Ovary (tissue), 3 donors: ENCODE results near the gene NOL9.

Source experiments
- POLR2A ChIP-seq: fragments of 450-650 bp; IDR thresholded peaks from one replicate; pipeline ENCODE4 v1.6.1; 2017; ENCODE audit warnings: antibody characterized with exemption, mild to moderate bottlenecking, moderate library complexity
- TF ChIP-seq, protein P1 (sequence below), 3 donors: fragments of 450-650 bp in 2 of 3; fragments of 200-600 bp in 1 of 3; IDR thresholded peaks; one replicate each; pipeline versions ENCODE4 v1.5.1 to v1.8.0; 2016 to 2022; ENCODE audit warnings: antibody characterized with exemption in 3 of 3, mild to moderate bottlenecking in 1 of 3
- donor health status: DM: no; HTN: no; CAD: no.

- TF ChIP-seq, protein P1, sequence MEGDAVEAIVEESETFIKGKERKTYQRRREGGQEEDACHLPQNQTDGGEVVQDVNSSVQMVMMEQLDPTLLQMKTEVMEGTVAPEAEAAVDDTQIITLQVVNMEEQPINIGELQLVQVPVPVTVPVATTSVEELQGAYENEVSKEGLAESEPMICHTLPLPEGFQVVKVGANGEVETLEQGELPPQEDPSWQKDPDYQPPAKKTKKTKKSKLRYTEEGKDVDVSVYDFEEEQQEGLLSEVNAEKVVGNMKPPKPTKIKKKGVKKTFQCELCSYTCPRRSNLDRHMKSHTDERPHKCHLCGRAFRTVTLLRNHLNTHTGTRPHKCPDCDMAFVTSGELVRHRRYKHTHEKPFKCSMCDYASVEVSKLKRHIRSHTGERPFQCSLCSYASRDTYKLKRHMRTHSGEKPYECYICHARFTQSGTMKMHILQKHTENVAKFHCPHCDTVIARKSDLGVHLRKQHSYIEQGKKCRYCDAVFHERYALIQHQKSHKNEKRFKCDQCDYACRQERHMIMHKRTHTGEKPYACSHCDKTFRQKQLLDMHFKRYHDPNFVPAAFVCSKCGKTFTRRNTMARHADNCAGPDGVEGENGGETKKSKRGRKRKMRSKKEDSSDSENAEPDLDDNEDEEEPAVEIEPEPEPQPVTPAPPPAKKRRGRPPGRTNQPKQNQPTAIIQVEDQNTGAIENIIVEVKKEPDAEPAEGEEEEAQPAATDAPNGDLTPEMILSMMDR (IDR thresholded peaks at IDR 0.05) = no peak
- no peak for TF ChIP-seq POLR2A
Observed at GRCh38 chr1:6512245-6512907, 41.9 kb downstream of the NOL9 start.
